ENCODE results near the gene OR4F3. TPM values are rescaled to one million over a fixed set of nuclear protein-coding genes. Genes with fewer than 3 reads are reported as not detected.
"Not testable (repeated sequence)": the region's sequence is repeated elsewhere in the genome, so short reads cannot be mapped to it uniquely, and the experiment has no call there.

Gene OR4F3
- total RNA-seq = not detected
- polyA plus RNA-seq (2013, experiment 1 of 2) = not detected
- not detected for polyA plus RNA-seq (2013, experiment 2 of 2)
- 0 reads per million in 172 experiments for total RNA-seq

GRCh38 chr5:181366968-181367367 is at the start of gene OR4F3:
Gene OR4F3, plus strand, starts transcription at chr5:181367268.
- not testable (repeated sequence) for H3K27me3 Mint-ChIP-seq

More at GRCh38 chr5:181366968-181367367, at the start of gene OR4F3:
- H3K4me1 ChIP-seq (ENCODE audit: insufficient read depth, low read length); H3K27me3 ChIP-seq (ENCODE audit: control insufficient read depth in 1 of 2, insufficient read depth in 2 of 2, low read length in 2 of 2); POLR2A ChIA-PET; H3K27ac Mint-ChIP-seq; H3K9me3 Mint-ChIP-seq; intact Hi-C loops (cut with DNase I, micrococcal nuclease); H3K4me1 Mint-ChIP-seq (ENCODE audit: low read depth); DNase-seq; H3K36me3 Mint-ChIP-seq (ENCODE audit: low read depth); H3K4me3 ChIP-seq (ENCODE audit: low read length); H3K36me3 ChIP-seq (ENCODE audit: insufficient read depth, low read length); H3K4me3 Mint-ChIP-seq; CTCF ChIA-PET; ATAC-seq (ENCODE audit: poor library complexity); H3K27ac ChIP-seq (ENCODE audit: low read depth in 1 of 2, low read length in 2 of 2); H3K9me3 ChIP-seq (ENCODE audit: control insufficient read depth in 1 of 2, insufficient read depth in 1 of 2, low read length in 2 of 2): not testable (repeated sequence)

Other genes starting within 250 kb of the OR4F3 start
- not detected for gene OR2V1, start 236.1 kb upstream of the OR4F3 start, total RNA-seq
- not detected for gene OR2V2, start 219.7 kb upstream of the OR4F3 start, total RNA-seq
- 1 to 10 TPM; 3.4 to 3.8 TPM for gene TRIM7, start 162.1 kb upstream of the OR4F3 start, total RNA-seq
- gene TRIM41, start 144.0 kb upstream of the OR4F3 start, total RNA-seq = 10 to 100 TPM; 21.4 to 24.0 TPM
- gene RACK1, start 123.4 kb upstream of the OR4F3 start, total RNA-seq = 1,000 to 10,000 TPM; 2,499 to 2,682 TPM
- 10 to 100 TPM; 35.9 to 37.6 TPM for gene TRIM52, start 106.1 kb upstream of the OR4F3 start, total RNA-seq

Data from CD4-positive, alpha-beta T cell (primary cell).